GM19023 (cell line): Measurements from ENCODE around the gene HOXD11.

Source experiments
- ATAC-seq: cut with Tn5 transposase; IDR thresholded peaks from one replicate; pipeline ENCODE4 v1.9.1; 2021; ENCODE audit warnings: mild to moderate bottlenecking, moderate library complexity; ENCODE audit not compliant: unreplicated experiment

HOXD11 gene

DNA sequence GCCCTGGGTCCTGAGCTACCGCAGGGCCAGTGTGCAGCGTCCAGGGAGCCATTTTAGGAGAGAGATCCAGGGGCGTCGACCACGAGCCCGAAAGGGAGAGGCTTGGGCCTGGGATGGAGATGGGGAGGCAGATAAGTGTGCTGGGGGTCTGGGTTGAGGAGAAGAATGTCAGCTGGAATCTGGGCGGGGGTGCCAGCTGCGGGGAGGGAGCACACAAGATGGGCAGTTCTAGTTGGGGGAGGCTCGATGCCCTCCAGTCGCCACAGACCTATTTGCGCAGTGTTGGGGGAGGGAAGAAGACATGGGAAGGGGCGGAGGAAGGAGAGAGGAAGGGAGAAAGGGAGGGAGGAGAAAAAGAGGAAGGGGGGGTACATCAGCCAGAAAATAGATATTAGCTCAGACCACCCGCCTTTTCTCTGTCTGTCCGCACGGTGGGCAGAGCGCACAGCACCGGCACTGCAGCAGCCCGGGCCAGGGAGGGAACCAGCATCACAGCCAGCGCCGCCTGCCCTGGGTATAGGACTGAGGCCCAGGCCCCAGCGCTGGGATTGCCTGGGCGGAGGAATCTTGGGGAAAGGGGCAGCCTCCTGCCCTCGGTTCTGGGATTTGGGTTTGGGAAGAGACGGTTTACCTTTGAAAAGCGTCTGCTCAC is 1.9 kb upstream of the HOXD11 start:
- ATAC-seq: no peak

DNA sequence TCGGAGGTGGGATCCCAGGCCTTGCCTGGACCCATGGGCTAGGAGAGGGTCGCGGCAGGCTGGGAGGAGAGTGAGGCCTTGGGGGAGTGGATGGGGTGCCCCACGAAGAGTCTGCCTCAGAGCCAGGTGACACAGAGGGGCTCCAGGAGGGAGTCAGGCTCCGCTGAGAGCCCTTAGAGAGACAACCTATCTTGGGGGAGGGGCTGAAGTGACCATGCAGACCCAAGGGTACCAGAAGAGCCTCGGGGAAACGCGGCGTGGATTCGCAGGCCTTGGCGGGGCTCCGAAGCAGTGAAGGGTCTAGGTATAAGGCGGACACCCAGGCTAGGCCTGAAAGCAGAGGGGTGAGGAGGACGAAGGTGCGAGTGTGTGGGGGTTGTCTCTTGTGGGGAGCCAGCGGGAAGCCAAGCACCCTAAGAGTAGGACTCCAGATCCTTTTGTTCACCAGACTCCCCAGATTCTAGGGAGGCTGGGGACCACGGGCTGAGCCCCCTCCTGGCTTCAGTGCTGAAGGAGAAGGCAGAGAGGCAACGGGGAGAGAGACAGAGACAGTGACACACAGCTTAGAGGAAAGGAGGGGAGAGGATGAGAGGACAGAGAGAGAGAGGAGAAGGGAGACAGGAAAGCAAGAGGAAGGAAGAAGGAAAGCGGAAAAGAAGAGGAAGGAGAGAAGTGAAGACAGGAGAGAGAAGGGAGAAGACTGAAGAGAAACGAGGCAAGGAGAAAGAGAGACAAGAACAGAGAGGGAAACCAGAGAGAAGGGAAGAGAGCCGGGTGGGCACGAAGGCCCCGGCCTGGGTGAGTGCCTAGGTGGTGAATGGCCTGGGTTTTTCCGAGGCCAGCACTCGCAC is 1.1 kb upstream of the HOXD11 start:
- no peak for ATAC-seq

DNA sequence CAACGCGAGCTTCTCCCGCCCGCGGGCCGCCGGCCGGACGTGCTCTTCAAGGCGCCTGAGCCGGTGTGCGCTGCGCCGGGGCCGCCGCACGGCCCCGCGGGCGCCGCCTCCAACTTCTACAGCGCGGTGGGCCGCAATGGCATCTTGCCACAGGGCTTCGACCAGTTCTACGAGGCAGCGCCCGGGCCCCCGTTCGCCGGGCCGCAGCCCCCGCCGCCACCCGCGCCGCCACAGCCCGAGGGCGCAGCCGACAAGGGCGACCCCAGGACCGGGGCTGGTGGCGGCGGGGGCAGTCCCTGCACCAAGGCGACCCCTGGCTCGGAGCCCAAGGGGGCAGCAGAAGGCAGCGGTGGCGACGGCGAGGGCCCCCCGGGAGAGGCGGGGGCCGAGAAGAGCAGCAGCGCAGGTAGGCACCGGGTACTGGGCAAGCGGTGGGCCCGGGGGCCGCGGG is 676 bp downstream of the HOXD11 start:
- ATAC-seq: no peak

DNA sequence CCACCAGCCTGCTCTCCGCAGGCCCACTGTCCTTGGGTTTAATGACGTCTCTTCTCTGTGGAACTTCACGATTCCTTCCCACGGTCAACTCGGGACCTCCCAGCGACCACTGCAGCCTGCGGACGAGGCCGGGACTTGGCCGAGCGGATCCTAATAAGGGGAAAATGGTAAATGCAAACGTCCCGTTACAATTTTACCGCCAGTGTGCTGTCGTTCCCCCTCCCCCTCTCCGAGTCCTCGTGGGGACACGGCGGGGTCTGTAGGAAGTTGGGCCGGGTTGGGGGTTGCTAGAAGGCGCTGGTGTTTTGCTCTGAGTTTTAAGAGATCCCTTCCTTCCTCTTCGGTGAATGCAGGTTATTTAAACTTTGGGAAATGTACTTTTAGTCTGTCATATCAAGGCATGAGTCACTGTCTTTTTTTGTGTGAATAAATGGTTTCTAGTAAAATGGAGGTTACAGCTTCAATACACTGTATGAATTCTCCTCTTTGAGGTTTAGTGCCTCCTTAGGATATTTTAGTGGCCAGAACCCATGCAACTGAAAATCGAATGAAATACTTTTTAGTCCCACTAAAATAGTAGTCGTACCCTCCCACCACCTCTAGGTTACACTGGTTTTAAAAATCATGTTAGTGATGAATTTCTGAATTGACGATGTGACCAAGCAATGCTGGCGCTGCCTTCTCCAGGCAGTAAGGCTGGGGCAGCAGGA is 2.3 kb downstream of the HOXD11 start:
- ATAC-seq: no peak

DNA sequence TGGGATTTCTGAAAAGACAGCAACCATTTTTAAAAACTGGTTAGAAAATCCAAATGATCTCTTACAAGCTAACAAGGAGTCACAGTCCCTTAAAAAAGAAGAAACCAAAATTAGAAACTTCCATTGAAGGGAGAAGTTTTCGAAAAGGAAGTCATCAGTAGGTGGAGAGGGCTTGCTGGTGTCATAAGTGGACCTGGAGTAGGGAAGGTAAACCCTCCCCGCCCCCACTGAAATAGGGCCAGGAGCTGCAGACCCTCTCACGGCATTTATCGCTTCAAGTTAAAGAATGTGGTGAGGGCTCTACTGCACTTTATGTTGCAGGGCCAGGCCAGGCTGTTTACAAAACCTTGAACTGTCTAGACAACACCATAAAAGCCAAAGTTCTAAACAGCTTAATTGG is 2.9 kb downstream of the HOXD11 start:
- no peak for ATAC-seq

DNA sequence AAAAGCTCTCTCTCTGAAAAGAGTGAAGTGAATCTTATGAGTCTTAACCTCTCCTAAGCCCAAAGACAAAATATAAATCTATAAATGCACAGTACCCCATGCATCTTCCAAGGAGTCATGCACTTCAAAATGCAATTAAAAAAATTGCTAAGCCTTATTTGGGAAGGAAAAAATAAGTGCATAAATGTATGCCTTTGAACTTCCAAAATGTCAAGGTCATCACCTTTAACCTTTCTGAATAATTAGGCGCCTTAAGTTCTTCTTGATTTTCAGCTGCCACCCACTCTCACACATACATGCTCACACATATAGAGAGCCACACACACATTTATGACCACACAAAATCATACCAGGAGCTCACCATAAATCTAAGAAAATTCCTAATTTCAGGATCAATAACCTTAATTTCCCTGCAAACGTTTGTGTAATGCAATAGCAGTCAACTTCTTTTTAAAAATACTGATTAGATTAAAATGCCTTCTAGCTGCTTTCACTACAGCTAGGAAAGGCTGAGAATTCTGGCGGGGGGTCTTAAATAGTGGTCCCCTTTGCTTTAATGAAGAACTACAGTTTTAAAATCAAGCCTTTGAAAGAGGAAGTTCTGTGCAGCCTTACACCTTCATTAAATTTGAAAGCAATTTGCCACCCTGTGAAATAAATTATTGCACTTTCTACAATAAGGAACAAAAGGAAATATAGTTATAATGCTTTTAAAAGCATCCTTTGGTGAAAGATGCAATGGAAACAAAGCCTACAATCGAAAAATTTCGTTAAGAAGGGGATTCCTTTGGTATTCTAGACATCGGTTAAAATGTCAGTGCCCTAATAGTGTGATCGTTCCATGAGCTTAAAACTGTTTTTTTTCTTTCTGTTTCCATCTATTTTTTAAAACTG is 3.6 kb downstream of the HOXD11 start:
- no peak for ATAC-seq

DNA sequence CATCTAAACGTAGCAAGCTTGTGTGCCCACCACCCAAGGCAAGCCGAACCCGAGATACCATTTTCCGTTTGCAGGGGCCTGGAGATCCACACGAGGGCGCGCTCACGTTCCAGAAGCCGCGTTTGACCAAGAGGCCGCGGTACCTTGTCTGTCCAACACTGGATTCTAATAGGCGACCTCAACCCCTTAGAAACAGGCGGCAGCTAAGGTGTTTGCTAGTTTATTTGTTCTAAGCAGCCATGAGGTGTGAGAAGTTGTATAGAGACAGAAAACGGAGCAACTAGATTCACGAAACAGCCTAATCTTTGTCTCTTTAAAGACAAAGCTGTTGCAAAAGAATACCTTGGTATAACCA is 4.2 kb downstream of the HOXD11 start:
- ATAC-seq: no peak

DNA sequence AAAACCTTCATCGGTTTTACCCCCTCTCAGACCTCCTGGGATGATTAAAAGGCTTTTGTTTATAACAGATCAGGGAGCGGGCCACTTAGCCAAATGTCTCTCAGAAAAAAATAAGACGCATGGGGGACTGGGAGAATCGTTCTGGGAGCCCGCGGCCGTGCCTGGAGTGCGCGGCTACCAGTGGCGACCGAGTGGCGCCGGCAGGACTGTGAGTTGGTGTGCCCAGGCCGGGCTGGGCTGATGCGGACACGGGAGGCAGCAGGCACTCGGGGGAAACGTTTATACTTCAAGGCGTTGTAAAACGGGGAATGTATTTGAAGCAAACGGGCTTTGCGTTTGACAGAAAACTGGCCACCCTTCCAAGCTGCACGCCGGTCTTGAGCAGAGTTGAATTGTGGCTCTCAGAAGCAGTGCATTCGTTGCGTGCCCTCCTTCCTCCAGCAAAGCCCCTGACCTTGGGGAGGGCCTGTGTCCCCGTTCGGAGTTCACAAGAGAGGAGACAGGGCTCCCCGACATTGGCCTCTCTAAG is 4.8 kb downstream of the HOXD11 start:
- no peak for ATAC-seq

DNA sequence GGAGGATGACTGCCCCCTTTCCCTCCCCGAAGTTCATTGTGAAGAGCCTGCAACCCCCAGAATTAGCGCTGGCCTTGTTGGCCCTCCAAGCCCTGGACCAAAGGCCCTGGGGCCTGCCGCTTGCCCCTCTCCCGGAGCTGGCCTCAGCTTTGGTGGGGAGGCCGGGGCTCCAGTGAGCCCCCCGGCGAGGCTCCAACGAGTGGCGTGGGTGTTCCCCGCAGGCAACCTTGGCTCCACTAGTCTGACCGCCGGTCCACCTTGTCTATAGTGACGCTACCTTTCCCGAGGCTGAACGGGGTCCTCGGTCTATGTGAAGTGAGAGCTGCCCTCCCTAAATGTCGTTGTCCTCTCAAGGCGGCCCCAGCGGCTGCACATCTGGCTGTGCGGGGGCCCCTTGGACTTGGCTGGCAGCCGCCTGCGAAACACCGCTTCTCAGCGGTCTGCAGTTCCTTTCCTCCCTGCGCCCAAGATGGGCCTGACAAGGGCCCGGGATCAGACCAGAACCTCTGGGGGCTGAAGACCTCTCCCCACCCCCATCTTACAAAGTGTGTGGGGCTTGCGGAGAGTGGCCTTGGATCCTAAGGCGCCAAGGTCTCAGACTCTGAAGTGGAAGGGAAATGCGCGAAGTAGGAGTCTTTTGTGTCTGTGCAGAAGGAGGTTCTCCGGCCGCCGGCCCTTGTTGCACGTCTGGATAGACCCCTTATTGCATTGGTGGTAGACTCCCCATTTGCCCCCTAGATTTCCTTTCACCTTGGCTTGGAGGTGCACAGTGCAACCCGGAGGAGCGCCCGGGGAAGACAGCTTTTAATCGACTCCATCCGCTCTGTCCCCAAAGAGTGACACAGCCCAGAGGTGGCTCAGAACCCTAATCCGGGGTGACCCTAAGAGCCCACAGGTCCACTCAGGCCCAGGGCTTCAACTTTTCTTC is 5.6 kb downstream of the HOXD11 start:
- ATAC-seq: no peak

DNA sequence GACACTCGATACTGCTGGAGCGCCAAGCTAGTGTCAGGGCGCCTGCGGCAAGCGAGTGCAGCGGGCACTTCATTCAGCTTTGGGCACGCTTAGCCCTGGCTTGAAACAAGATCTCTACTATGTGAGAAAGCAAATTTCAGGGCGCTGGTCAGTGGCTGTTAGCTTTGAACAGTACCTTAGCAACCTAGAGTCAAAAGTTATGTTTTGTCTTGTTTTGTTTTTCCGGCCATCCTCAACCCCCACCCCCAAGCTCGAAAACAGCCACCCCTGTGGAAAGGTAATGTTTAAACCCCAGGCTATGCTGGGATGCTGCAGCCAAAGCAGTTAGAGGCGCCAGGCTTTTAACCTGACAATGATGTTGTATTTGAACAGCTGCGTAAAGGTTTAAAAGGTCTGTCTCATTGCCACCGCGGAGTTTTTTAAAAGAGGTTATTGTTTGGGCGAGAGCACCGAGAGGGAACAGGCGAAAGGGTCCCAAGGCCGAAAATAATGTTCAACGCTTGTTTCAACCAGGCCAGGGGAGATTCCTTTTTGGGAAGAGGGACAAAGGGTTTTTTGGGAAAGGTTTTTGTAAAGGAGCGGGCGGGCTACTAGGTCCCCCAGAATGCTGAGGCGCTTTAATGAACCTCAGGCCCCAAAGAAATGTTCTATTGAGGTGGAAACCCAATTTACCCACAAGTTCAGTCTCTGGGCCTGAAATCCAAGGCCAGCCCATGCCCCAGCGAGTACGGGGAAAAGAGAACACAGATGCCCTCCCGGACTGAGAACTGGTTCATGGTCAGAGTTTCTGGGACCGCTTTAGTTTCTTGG is 7.2 kb downstream of the HOXD11 start:
- ATAC-seq: no peak

DNA sequence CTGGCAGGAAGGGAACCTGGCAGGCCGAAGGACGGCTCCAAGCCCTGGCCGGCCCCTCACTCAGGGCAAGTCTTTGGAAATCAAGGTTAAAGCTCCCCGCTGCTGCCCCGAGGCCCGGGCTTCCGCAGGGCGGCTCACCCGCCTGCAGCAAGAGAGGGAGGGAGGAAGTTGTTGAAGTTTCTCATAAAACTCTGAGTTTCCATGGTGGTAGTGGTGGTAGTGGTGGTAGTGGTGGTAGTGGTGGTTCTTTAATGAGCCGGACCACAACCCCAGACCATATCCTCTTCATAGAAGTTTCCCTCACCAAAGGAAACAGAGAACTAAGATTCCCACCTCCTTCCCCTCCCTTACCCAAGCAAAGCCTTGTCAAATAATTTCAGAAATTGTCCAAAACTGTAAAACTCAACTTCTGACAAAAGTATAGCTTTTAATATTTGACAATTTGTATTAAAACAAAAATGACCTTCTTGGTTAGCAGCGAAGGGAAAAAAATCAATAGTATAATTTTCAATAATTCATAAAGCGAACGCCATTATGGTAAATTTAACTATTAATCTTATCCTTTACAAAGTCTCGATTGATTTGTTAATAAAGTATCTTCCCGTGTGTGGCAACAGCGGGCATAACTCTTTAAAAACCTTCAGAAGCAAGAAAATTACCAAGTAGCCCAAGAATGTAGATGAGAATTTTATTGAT is 8.0 kb downstream of the HOXD11 start:
- ATAC-seq: no peak

DNA sequence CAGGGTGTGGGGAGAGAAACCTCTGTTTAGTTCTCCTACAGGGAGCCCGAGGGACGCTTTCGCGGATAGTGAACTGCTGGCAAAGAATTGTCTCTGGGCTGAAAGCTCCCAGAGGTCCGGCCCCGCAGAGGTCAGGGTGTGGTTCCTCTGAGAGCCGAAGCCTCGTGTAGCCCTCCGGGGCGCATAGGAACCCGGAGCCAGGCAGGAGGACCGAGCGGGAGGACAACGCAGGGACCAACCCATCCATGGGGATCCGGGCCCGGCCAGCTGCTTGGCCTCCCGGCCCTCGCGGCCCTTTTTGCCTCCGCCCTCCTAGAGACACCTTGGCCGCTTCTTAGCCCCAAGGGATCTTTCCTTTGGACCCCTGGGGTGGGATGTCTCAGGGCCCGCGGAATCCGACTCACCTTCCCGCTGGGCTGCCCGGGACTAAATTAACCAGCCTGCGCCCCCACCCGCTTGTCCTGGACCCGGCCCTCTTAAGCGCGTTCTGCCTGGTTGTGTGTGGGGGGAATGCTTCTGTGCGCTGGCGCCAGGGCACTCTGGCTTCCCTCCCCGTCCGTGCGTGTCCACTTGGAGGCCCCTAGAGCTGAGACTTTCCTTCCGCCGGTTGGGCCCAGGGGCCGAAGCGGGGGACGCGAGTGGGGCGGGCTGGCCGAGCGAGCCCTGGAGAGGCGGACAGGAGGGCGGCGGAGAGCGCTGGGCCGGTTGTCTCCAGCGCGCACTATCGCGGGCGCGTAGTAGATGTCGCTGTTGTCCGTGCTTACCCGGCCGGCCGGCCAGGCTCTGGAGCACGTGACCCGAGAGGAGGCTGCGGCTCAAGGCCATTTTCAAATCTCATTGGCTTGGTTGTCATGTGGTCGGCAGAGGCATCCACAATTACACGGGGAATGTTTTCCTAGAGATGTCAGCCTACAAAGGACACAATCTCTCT is 9.1 kb downstream of the HOXD11 start, which contains the start of gene HOXD10:
TSS of gene HOXD10 (plus strand) at position 896 of the 931 bp plus-strand sequence. CDS start 56 bp downstream, outside the sequence.
- no peak for ATAC-seq

DNA sequence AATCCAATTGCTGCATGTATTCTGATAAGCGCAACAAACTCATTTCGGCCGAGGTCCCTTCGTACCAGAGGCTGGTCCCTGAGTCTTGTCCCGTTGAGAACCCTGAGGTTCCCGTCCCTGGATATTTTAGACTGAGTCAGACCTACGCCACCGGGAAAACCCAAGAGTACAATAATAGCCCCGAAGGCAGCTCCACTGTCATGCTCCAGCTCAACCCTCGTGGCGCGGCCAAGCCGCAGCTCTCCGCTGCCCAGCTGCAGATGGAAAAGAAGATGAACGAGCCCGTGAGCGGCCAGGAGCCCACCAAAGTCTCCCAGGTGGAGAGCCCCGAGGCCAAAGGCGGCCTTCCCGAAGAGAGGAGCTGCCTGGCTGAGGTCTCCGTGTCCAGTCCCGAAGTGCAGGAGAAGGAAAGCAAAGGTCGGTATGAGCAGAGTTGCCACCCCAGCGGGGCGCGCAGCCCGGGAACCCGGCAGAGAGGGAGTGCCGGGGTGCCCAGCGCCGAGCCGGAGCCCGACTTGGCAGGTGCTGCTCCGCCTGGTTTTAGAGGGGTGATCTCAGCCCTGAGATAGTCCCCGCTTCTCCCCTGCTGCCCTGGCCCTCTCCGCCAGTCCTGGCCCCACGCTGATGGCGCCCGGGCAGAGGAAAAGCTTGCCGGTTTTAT is 10.2 kb downstream of the HOXD11 start:
- no peak for ATAC-seq

DNA sequence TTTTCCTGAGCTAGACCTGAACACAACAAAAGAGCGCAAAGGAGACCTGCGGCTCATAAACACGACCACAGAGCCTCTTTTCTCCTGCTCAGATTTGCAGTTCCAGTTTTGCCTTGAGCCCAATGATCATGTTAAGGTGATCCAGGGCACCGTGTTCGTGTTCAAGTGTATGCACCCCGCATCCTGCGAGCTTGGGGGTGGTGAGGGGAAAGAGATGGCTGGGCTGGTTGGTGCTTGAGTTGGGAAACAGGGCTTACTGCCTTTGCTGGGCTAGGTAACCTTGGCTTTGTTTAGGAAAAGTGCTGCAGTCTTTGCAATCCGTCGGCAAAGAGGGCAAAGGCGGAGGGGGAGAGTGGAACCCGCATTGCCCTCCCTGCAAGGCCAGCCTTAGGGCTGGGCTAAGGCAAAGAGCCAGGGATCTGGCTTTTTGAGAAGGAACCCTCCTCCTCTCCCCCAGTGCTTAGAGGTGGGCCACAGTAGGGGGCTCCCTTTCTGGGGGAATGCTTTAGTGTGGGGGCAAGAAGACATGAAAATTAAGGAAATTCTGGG is 10.8 kb downstream of the HOXD11 start:
- no peak for ATAC-seq

DNA sequence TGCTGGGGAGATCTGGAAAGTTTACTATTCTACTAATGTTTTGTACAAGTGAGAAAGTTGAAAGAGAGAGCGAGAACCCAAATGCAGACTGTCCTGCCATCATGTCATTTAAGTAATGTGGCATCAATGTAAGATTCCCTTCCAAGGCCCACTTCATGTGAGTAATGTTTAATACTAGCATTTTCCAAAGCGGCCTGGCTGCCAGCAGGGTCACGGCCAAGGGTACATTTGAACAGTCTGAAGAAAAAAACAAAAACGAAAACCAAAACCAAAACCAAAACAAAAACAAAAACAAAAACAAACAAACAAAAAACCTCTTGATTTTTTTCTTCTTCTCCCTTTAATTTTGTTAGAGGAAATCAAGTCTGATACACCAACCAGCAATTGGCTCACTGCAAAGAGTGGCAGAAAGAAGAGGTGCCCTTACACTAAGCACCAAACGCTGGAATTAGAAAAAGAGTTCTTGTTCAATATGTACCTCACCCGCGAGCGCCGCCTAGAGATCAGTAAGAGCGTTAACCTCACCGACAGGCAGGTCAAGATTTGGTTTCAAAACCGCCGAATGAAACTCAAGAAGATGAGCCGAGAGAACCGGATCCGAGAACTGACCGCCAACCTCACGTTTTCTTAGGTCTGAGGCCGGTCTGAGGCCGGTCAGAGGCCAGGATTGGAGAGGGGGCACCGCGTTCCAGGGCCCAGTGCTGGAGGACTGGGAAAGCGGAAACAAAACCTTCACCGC is 11.7 kb downstream of the HOXD11 start:
- ATAC-seq: no peak
